Endothelial cell of umbilical vein (primary cell): ENCODE data around the gene KAT6B. TPM values are rescaled to one million over a fixed set of nuclear protein-coding genes. Genes with fewer than 3 reads are reported as not detected.

ENCODE experiments used
- BruUV-seq: library from RNA; stranded (reverse); fragments of 400-500 nt; replicated peaks from 2 replicates; lab custom pipeline; 2021; lab: Mats Ljungman, UMichigan
- CTCF ChIA-PET: fragments of 300-600, 350-600 bp; sonication (Branson Sonifier 250); formaldehyde crosslinking; loops from one replicate; lab custom pipeline; 2021; ENCODE audit warnings: antibody characterized with exemption, inconsistent platforms; lab: Charles Lee
- POLR2A ChIA-PET: fragments of 300-600, 350-600 bp; sonication (Branson Sonifier 250); formaldehyde crosslinking; loops from one replicate; lab custom pipeline; 2021; ENCODE audit warnings: antibody characterized with exemption, inconsistent platforms; lab: Charles Lee
- DNase-seq: peaks from one replicate; pipeline ENCODE4 v3.0.0-alpha.2; 2011; ENCODE audit warnings: low read depth, low spot score
- FAIRE-seq: peaks from 2 replicates; lab custom pipeline; 2011; peaks lifted over from hg19 to GRCh38; lab: Jason Lieb, UNC
- H2AFZ ChIP-seq: 2 replicates; pipeline ENCODE4 v1.6.0; 2012; ENCODE audit warnings: low read depth, low read length, control low read depth, inconsistent platforms
- H3K27ac ChIP-seq: 2 replicates; pipeline ENCODE4 v1.5.1; 2011; ENCODE audit warnings: low read depth, mild to moderate bottlenecking, control low read depth, low read length, moderate library complexity; ENCODE audit not compliant: insufficient read depth
- H3K27me3 ChIP-seq, 2 experiments: 2 replicates each; pipeline versions ENCODE4 v1.6.0 to v1.6.1; 2011; ENCODE audit warnings: low read length in 2 of 2, mixed read lengths in 1 of 2; ENCODE audit not compliant: control insufficient read depth in 2 of 2, insufficient read depth in 2 of 2
- H3K36me3 ChIP-seq, 2 experiments: 2 replicates in 1 of 2; 3 replicates in 1 of 2; pipeline ENCODE4 v1.5.1; 2011; ENCODE audit warnings: low read length in 2 of 2, mild to moderate bottlenecking in 1 of 2, moderate library complexity in 1 of 2; ENCODE audit not compliant: control insufficient read depth in 2 of 2, insufficient read depth in 2 of 2; ENCODE audit errors: extremely low read depth in 1 of 2
- H3K4me1 ChIP-seq: 3 replicates; pipeline ENCODE4 v1.5.1; 2011; ENCODE audit warnings: mild to moderate bottlenecking, low read length; ENCODE audit not compliant: control insufficient read depth, insufficient read depth; ENCODE audit errors: extremely low read depth
- H3K4me2 ChIP-seq: 2 replicates; pipeline ENCODE4 v1.6.1; 2011; ENCODE audit warnings: low read length, control low read depth, mixed read lengths; ENCODE audit not compliant: insufficient read depth
- H3K4me3 ChIP-seq, 3 experiments: fragments of 200-600 bp in 1 of 3; sonication (generic), shearing (Covaris generic) in 1 of 3; replicated peaks in 1 of 3; 2 replicates each; pipeline ENCODE4 v1.5.1; 2011 to 2016; ENCODE audit warnings: control low read depth in 3 of 3, low read length in 3 of 3, mild to moderate bottlenecking in 2 of 3, inconsistent platforms in 1 of 3, low read depth in 1 of 3, moderate library complexity in 1 of 3; ENCODE audit not compliant: insufficient read depth in 1 of 3
- H3K79me2 ChIP-seq: 2 replicates; pipeline ENCODE4 v1.6.0; 2012; ENCODE audit warnings: low read length, inconsistent platforms; ENCODE audit not compliant: control insufficient read depth, insufficient read depth
- H3K9ac ChIP-seq: replicated peaks from 2 replicates; pipeline ENCODE3; 2011; ENCODE audit warnings: low read length, control low read depth; ENCODE audit not compliant: insufficient read depth; ENCODE audit errors: extremely low read depth
- H3K9me1 ChIP-seq: replicated peaks from 3 replicates; pipeline ENCODE4 v1.6.0; 2011; ENCODE audit warnings: mild to moderate bottlenecking, low read length; ENCODE audit not compliant: control insufficient read depth, insufficient read depth; ENCODE audit errors: extremely low read depth
- H3K9me3 ChIP-seq: replicated peaks from 2 replicates; pipeline ENCODE4 v1.5.1; 2012; ENCODE audit warnings: low read length, inconsistent platforms; ENCODE audit not compliant: control insufficient read depth, insufficient read depth
- H4K20me1 ChIP-seq: replicated peaks from 2 replicates; pipeline ENCODE3; 2011; ENCODE audit warnings: mild to moderate bottlenecking, low read length; ENCODE audit not compliant: control insufficient read depth, insufficient read depth; ENCODE audit errors: extremely low read depth
- EZH2 ChIP-seq: IDR thresholded peaks from 2 replicates; pipeline ENCODE4 v1.6.1; 2012; ENCODE audit warnings: borderline replicate concordance, low read depth, mild to moderate bottlenecking, moderate library complexity, low read length, inconsistent platforms; ENCODE audit not compliant: severe bottlenecking
- FOS ChIP-seq: IDR thresholded peaks from 2 replicates; pipeline ENCODE4 v1.6.1; 2011; ENCODE audit warnings: mild to moderate bottlenecking, low read length, moderate library complexity, borderline replicate concordance; ENCODE audit not compliant: insufficient read depth
- GATA2 ChIP-seq: IDR thresholded peaks from 2 replicates; pipeline ENCODE4 v1.7.0; 2011; ENCODE audit warnings: low read depth, mild to moderate bottlenecking, moderate library complexity, mixed read lengths, low read length; ENCODE audit not compliant: insufficient read length, insufficient read depth
- JUN ChIP-seq: IDR thresholded peaks from 2 replicates; pipeline ENCODE4 v1.6.1; 2011; ENCODE audit warnings: borderline replicate concordance, low read depth; ENCODE audit not compliant: insufficient read length, insufficient read depth
- MYC ChIP-seq: IDR thresholded peaks from one replicate; pipeline ENCODE4 v1.6.1; 2011; ENCODE audit warnings: mild to moderate bottlenecking, low read depth, low read length
- POLR2A ChIP-seq: IDR thresholded peaks from 2 replicates; pipeline ENCODE4 v1.6.1; 2012; ENCODE audit warnings: low read depth, mild to moderate bottlenecking, control low read depth, low read length
- POLR2AphosphoS5 ChIP-seq: IDR thresholded peaks from 2 replicates; pipeline ENCODE4 v1.6.1; 2012; ENCODE audit warnings: low read depth, mild to moderate bottlenecking, control low read depth, low read length, moderate library complexity; ENCODE audit not compliant: insufficient read depth
- dilution Hi-C: fragments of 300-500 bp; cut with MboI; formaldehyde crosslinking; loops from one replicate; pipeline ENCODE4 v1.15.0; 2019; ENCODE audit warnings: low sequenced_read_pairs; ENCODE audit not compliant: extremely low pct_ligation_motif_present
- intact Hi-C: fragments of 100-400 bp; cut with micrococcal nuclease; formaldehyde crosslinking; loops from one replicate; pipeline ENCODE4 v1.10.0; 2022
- polyA plus RNA-seq, 4 experiments: library from polyadenylated mRNA; depleted of rRNA in 3 of 4; stranded (reverse) in 3 of 4; unstranded in 1 of 4; fragments of >200 nt; gene quantifications; 2 replicates each; pipeline versions ENCODE4 v1.2.1 to v1.2.3, GENCODE V29; 2011 to 2012; ENCODE audit warnings: missing spikeins in 1 of 4
- total RNA-seq: library from RNA; stranded (reverse); gene quantifications from 2 replicates; pipeline ENCODE4 v1.2.3, GENCODE V29; 2021
- TF ChIP-seq, protein P1 (sequence below), 2 donors: IDR thresholded peaks; 1 replicate in 1 of 2; 2 replicates in 1 of 2; pipeline ENCODE4 v1.5.1; 2011; ENCODE audit warnings: low read length in 2 of 2, mild to moderate bottlenecking in 2 of 2, moderate library complexity in 2 of 2, control low read depth in 1 of 2, inconsistent platforms in 1 of 2, low read depth in 1 of 2; ENCODE audit not compliant: insufficient read depth in 1 of 2; ENCODE audit errors: extremely low read depth in 1 of 2
- TF ChIP-seq, protein P2 (sequence below): IDR thresholded peaks from 2 replicates; pipeline ENCODE4 v1.6.1; 2011; ENCODE audit not compliant: insufficient read depth, insufficient read length

The KAT6B gene
- total and polyA plus RNA-seq, 2 donors (not counting 3 experiments of a cell fraction or from before 2014, with no cell fraction given), result 4.5 to 17.0 TPM

DNA sequence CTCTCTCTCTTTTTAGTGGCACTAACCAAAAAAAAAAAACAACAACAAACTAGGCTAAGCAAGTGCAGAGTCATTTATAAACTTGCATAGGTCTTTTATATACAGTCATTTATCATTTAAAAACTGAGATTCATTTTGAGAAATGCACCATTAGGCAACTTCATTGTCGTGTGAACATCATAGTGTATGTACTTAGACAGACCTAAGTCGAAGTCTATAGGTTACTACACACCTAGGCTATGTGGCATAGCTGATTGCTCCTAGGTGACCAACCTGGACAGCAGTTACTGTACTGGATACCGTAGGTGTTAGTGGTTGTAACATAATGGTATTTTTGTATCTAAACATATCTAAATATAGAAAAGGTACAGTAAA lies 175.9 kb downstream of the KAT6B start:
- Histone ChIP-seq H3K79me2 (no peaks in the 10 kb centered on the region), H3K4me2 (no peak overlapping the region), H3K27ac (no peak overlapping the region), H4K20me1 (no peaks in the 10 kb centered on the region), H3K4me1 (no peaks in the 10 kb centered on the region), H3K4me3 (no peak overlapping the region), H3K9me1 (no peaks in the 10 kb centered on the region), H2AFZ (no peak overlapping the region), H3K36me3 (peaks cover 2% of the 10 kb centered on the region in 2 experiments), H3K9ac (no peak overlapping the region), H3K9me3 (no peaks in the 10 kb centered on the region), H3K27me3 (no peaks in the 10 kb centered on the region)
- dilution Hi-C loops (no loop called here), intact Hi-C loops (no loop called here)
- BruUV-seq, result no TSS peak
- DNase-seq (no peak), FAIRE-seq (no peak)
- TF ChIP-seq POLR2A (no peak), POLR2AphosphoS5 (no peak), FOS (no peak), GATA2 (no peak), JUN (no peak), MYC (no peak), EZH2 (no peak)
- TF ChIP-seq, protein P1, sequence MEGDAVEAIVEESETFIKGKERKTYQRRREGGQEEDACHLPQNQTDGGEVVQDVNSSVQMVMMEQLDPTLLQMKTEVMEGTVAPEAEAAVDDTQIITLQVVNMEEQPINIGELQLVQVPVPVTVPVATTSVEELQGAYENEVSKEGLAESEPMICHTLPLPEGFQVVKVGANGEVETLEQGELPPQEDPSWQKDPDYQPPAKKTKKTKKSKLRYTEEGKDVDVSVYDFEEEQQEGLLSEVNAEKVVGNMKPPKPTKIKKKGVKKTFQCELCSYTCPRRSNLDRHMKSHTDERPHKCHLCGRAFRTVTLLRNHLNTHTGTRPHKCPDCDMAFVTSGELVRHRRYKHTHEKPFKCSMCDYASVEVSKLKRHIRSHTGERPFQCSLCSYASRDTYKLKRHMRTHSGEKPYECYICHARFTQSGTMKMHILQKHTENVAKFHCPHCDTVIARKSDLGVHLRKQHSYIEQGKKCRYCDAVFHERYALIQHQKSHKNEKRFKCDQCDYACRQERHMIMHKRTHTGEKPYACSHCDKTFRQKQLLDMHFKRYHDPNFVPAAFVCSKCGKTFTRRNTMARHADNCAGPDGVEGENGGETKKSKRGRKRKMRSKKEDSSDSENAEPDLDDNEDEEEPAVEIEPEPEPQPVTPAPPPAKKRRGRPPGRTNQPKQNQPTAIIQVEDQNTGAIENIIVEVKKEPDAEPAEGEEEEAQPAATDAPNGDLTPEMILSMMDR (IDR thresholded peaks at IDR 0.05; ENCODE audit: extremely low read depth in 1 of 2, insufficient read depth in 1 of 2, low read depth in 1 of 2, low read length in 2 of 2), result no peak
- TF ChIP-seq, protein P2, sequence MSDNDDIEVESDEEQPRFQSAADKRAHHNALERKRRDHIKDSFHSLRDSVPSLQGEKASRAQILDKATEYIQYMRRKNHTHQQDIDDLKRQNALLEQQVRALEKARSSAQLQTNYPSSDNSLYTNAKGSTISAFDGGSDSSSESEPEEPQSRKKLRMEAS, result no peak
- ChIA-PET POLR2A (no interaction called here), CTCF (no interaction called here)
